Thyroid gland (tissue), 4 donors: ENCODE data around the gene RGS9.

Experiments
- POLR2A ChIP-seq, 2 donors: fragments of 450-650 bp; IDR thresholded peaks; one replicate each; pipeline ENCODE4 v1.6.1; 2017; ENCODE audit warnings: antibody characterized with exemption in 2 of 2, mild to moderate bottlenecking in 2 of 2, moderate library complexity in 1 of 2
- TF ChIP-seq, protein P1 (sequence below), 6 experiments: fragments of 200-600 bp in 3 of 6; fragments of 450-650 bp in 3 of 6; sonication (generic) in 3 of 6; IDR thresholded peaks; one replicate each; pipeline ENCODE4 v1.5.1; 2016 to 2019; ENCODE audit warnings: antibody characterized with exemption in 6 of 6, mild to moderate bottlenecking in 2 of 6, inconsistent platforms in 1 of 6, moderate library complexity in 1 of 6

DNA sequence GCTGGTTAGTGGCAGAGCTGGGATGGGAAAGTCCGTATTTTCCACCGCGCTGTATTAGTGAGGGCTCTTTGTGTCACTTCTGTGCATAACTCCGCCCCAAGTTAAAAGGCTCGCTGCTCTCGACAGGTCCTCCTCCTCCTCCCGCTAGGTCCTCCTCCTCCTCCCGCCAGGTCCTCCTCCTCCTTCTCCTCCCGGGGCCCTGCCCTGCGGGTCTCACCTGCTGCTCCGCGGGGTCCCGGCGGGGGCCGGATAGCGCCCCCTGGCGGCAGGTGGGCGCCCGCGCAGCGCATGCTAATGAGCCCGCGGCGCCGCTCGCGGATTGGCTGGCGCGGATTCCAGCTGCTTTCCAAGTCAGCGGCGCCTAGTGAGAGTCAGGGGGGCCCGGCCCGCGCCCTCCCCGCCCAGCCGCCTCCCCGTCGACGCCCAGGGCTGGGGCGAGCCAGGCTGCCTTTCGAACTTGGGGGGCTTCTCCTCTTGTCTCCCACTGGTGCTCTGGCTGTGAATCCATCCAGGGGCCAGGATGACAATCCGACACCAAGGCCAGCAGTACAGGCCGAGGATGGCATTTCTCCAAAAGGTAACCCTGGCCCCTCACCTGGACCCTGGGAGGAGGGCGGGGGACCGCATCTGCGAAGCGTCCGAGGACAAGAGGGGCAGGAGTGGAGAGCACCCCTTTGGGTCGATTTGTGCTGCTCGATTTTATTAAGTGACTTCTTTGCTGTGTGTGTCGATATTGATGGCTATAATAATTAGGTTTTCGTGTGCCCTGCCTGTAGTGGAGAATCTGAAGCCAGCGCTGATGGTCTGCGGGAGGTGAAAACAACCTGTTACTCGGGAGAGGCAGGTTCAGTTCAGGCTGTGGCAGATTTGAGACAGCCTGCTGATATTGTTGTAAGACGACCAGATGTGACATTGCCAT is at the start of gene RGS9:
- TF ChIP-seq, protein P1, sequence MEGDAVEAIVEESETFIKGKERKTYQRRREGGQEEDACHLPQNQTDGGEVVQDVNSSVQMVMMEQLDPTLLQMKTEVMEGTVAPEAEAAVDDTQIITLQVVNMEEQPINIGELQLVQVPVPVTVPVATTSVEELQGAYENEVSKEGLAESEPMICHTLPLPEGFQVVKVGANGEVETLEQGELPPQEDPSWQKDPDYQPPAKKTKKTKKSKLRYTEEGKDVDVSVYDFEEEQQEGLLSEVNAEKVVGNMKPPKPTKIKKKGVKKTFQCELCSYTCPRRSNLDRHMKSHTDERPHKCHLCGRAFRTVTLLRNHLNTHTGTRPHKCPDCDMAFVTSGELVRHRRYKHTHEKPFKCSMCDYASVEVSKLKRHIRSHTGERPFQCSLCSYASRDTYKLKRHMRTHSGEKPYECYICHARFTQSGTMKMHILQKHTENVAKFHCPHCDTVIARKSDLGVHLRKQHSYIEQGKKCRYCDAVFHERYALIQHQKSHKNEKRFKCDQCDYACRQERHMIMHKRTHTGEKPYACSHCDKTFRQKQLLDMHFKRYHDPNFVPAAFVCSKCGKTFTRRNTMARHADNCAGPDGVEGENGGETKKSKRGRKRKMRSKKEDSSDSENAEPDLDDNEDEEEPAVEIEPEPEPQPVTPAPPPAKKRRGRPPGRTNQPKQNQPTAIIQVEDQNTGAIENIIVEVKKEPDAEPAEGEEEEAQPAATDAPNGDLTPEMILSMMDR (IDR thresholded peaks at IDR 0.05): peak; percentile 71 to 100 (median 98)
- peak in 1 of 2 donors; percentile 24 for TF ChIP-seq POLR2A (IDR thresholded peaks at IDR 0.05)
